HG02885 (cell line): ENCODE results near the gene NFATC1.

Experiments used
- ATAC-seq: cut with Tn5 transposase; IDR thresholded peaks from one replicate; pipeline ENCODE4 v1.9.1; 2021; ENCODE audit warnings: mild to moderate bottlenecking; ENCODE audit not compliant: unreplicated experiment, poor library complexity

Gene NFATC1

DNA sequence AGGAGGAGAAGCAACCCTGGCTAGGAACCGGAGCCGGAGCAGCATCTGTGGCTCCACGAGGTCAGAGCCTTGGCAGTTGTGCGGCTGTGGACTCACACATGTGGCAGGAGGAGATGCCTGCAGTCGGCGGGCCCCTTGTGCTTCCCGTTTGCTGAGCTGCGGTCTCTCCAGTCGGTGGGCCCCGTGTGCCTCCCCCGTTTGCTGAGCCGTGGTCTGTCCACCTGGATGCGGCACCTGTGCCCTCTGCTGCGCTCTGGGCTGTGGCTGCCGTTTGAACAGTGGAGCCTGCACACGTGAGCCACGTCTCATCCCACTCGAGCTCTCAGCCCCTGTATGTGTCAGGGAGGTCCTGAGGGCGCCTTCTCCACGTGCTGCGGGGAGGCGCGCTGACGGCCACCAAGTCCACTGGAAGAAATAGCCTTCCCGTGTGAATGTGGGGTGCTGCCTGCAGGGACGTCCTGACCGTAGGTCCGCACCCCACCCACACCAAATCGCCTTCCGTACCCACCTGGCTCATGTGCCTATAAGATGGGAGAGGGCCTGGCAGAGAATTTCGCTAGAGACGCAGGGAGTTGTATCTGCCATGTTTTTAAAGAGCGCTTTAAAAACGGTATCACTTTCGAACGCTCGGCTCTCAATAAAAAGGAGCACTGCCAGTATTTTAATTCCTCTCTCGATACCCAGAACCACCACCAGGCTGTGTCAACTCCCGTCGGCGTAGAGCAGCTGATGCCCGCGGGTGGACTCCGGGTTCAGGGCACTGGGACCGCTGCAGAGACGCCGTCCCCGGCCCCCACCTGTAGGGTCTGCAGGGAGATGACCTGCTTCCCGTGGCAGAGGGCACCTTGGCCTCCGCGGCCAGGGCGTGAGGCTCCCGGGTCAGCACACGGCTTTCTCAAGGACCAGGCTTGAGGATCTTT, 117.0 kb downstream of the NFATC1 start:
- no peak for ATAC-seq

DNA sequence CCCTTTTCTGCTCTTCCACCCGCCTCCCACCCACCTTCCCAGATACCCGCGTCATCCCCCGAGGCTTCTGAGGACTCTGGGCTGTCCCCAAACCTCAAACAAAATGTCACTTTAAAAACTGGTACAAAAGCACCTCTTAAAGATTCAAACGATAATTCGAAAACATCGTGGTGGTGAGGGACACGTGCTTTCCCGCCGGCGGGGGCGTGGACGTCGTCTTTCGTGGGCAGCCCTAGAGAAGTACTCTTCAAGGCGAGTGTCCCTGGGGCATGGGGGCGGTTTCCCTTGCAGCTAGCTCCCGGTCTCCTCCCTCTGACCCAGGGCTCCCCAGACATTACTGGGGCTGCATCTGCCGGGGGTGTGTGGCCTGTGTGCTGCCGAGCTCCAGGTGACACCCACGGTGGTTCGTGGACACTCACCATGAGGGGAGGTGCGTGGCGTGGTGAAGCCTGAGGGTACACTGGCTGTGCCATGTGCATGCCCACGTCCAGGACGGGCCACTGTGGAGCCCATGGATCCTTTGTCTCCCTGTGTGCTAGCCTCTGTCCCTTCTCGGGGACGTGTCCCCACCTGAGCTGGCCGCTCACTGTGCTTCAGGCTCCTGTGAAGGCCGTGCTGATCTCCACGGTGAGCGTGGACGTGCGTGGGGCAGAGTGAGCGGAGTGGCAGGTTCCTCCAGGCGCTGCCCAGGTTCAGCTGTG, 117.8 kb downstream of the NFATC1 start:
- ATAC-seq = no peak

DNA sequence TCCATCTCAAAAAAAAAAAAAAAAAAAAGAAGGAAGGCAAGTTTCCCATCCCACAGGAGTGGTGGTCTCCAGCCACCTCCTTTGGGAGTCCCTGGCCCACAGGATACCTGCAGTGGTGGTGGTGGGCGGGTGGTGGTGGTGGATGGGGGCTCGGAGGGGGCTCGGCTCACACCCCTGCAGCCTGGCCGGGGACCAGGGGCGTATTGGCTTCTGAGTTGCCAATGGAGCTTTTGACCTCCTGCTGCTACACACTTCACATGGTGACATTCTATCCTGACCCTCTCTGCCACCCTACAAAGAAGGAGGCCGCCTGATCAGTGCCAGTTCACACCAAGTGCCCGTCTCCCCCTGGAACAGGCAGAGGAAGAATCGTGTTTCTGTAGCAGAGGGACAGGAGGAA, 119.6 kb downstream of the NFATC1 start:
- ATAC-seq = no peak

DNA sequence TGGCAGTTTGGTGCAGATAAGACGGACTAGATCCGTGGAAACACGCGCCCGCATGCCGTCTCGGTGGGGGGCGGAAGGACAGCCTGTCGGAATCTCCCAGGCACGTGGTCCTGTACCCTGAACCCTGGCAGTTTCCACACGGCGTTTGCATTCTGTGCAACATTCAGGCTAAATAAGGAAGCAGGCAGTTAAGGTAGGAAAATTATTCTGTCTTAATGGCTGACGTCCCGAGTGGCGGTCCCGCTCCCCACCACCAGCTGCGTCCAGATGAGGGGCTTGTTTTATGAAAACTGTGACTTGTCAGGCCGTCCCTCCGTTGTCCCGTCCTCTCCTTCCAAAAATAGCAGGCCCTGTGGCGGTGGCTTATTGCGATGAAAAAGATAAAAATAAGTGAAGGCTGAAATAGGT, 120.2 kb downstream of the NFATC1 start:
- ATAC-seq = no peak

DNA sequence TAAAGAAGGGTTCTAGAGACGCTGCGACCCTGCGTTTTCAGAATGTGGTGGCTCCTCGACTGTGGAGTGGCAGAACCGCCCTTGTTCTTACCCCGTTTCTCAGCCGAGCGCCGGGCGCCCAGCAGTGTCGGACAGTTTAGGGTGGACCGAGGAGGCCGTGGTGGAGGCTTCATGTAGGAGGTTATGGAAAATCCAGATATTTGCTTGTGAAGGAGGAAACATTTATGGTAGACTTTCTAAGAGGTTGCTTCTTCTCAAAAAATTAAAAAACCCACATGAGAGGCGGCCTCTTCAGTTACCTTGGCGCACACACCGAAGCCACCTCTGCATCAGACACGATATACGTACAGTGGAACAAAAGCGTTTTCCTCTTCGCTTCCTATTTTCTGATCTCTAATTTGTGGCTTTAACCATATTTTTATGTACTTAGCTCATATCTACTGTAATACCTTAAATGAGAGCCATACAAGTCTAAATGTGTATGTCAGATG, 120.8 kb downstream of the NFATC1 start:
- ATAC-seq = no peak

DNA sequence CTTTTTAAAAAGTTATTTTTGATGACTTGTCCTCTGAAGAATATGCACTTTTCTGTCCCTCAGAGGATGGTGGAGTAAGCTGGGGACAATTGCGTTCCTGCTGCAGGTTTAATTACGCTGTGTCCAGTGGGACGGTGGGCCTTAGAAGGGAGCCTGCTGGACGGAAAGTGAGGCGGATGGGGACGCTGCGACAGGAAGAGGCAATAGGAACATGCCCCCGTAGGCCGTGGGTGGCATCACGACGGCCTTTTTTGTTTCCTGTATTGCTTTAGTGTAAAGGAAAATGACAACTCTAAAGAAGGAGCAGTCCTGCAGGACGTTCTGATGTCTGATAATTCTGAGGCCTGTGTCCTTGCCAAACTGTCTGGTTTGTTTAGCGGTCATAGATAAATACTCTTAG, 121.6 kb downstream of the NFATC1 start:
- ATAC-seq = no peak

DNA sequence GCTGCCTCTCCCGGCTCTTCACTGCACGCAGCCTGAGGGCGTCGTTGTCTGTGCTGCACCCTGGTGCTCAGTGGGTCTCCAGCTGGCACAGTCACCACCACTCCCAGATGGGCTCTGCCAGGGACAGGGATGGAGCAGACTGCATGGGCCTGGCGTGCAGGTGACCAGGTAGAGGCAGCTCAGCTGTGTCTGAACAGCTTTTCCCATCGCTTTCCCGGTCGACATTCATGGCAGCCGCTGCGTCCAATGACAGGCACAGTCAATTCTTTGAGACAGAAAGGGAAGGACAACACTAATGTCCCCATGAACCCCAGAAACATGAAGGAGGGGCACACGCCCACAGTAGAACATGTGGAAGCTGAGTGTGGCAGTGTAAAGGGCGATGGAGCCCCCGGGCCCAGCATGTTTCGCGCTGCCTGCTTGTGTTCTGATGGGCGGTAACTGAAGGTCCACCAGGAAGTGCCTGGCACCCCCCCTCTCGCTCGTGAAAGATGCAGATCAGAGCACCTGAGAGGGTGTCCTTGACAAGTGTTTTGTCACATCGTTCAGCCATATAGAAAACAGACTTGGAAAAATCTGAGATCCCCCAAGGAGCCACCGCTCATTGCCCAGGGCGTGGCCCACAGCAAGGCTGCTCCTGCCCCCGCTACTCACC, 122.4 kb downstream of the NFATC1 start:
- ATAC-seq = no peak

DNA sequence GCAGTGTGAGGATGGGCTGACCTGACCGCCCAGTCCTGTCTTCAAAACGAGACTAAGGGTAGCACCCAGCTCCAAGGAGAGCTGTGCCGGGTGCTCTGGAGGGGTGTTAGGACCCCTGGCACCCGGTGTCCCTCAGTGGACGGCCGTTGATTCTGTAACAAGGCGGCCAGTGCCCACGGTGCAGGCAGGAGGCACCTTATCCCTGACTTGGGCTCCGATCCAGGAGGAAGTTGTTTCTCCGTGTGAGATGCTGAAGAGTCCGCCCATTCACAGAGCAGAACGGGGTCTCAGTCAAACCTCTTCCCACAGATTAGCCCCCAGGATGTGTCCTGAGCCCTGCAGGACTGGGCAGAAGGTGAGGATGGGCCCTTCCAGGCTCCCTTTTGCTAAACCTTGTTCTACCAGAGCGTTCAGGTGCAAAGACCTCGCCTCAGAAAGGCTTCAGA, 123.0 kb downstream of the NFATC1 start:
- no peak for ATAC-seq

DNA sequence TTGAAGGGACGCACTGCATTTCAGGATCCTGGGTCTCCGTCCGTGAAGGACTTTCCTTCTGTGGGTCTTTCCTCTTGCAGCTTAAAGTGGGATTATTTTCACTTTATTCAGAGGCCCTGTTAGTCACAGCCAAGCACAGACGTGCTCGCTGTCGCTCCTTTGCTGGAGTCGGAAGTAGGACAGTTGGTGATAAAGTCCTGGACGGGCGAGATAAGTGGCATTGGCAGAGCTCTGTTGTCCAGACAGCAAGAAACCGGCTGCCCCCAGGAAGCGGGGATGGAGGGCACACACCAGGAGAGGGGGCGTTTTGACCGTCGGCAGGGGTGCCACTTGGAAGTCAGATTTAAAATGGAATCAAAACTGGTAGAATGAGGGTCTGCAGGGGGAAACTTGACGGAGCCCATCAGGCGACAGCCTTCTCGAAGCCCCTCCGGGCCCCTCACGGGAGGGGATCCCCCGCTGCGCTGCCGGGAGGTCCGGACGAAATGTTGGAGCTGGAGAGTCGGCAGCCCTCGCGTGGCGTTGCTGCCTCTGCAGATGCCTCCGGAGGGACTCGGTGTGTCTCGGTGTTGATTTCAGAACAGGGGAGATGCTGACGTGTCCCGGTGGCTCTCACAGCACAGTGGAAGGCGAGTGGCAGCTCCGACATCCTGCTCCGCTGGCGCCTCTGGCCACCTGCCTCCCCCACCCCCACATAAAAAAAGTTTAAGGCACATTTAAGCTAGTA, 124.2 kb downstream of the NFATC1 start:
- ATAC-seq = no peak

DNA sequence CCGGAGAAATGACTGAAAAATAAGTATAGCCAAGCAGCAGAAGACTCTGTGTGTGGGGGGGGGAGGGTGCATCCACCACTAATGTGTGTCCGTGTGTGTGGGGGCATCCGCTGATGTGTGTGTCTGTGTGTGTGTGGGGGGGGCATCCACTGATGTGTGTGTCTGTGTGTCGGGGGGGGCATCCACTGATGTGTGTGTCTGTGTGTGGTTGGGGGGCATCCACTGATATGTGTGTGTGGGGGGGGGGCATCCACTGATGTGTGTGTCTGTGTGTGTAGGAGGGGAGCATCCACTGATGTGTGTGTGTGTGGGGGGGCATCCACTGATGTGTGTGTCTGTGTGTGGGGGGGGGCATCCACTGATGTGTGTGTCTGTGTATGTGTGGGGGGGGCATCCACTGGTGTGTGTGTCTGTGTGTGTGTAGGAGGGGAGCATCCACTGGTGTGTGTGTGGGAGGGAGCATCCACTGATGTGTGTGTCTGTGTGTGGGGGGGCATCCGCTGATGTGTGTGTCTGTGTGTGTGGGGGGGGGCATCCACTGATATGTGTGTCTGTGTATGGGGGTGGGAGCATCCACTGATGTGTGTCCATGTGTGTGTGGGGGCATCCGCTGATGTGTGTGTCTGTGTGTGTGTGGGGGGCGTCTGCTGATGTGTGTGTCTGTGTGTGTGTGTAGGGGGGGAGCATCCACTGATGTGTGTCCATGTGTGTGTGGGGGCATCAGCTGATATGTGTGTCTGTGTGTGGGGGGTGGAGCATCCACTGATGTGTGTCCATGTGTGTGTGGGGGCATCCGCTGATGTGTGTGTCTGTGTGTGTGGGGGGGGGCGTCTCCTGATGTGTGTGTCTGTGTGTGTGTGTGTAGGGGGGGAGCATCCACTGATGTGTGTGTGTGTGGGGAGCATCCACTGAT, 125.0 kb downstream of the NFATC1 start:
- no peak for ATAC-seq

DNA sequence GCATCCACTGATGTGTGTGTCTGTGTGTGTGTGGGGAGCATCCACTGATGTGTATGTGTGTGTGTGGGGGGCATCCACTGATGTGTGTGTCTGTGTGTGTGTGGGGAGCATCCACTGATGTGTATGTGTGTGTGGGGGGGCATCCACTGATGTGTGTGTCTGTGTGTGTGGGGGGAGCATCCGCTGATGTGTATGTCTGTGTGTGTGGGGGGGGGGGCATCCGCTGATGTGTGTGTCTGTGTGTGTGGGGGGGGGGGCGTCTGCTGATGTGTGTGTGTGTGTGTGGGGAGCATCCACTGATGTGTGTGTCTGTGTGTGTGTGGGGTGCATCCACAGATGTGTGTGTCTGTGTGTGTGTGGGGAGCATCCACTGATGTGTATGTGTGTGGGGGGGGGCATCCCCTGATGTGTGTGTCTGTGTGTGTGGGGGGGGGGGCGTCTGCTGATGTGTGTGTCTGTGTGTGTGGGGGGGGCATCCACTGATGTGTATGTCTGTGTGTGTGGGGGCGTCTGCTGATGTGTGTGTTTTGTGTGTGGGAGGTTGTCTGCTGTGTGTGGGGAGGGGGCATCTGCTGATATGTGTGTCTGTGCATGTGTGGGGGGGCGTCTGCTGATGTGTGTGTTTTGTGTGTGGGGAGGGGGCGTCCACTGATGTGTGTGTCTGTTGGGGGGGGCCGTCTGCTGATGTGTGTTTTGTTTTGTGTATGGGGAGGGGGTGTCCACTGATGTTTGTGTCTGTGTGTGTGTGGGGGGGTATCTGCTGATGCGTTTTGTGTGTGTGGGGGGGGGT, 125.9 kb downstream of the NFATC1 start:
- ATAC-seq = no peak

DNA sequence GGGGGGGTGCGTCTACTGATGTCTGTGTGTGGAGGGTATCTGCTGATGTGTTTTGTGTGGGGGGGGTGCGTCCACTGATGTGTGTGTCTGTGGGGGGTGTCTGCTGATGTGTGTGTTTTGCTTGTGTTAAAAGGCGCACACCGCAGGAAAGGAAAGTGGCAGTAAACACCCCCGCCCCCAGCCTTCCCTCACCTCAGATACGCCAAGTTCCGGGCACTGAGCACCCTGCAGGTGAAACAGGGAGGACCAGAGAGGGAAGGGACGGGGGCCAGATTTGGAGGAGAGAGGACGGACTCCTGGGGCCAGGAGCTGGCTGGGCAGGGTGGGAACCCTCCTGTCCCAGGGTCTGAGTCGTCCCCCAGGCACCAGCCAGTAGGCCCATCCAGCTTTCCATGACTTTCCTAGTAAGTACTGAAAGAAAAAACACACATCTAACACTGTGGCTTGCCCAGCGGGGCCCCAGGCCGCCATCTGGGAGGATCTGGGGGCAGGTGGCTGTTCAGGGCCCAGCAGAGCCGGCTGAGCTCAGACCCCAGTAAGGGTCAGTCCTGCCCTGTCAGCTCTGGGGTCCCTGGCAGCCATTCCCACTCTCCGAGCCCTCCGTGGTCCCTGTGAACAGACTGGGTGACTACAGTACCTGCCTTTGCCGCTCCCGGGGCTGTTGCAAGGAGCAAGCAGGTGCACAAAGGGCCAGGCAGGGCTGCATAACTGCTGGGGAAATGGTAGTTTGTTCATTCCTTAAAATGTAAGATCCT, 126.9 kb downstream of the NFATC1 start:
- peak; percentile 17 for ATAC-seq

DNA sequence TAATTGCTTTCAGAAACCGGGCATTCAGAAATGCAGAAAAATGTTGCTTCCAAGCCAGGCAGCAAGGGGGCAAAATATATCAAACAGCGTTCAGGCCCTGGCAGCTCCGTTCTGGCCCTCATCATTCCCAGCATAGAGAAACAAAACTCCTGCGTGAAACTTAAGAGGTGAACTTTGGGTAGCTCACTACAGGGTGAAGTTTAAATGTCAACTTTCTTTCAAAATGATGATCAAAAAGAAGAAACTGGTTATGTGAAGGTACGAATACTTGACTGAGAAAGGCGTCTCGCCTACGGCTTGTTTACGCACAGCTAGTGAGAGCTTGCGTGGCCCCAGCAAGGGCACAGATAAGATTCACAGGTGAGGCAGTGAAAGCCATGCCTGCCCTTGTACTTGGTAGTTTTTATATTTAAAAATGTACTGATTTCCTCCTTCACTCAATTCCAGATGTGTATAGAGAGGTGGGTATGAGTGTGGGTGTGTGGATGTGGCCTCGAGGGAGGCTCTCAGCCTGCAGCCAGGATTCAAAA, 127.5 kb downstream of the NFATC1 start:
- ATAC-seq = peak; percentile 59

DNA sequence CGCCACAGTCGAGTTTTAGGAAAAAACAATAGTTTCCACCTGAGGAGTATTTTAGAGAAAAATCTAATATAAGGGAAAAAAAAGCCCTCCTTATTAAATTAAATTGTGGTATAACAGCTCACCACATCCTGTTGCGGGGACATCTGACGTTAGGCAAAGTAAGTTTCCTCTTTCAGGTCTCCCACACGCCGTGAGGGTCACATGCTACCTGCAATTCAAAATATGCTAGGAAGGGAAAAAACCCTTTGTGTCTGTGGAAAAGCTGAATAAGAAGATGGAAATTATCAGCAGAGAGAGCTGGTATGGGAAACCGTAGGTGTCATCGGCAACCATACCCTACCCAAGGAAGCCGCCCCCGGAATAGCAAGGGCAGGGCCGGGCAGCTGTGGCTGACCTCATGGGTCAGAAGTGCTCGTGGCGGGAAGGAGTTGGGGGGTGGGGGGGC, 128.0 kb downstream of the NFATC1 start:
- ATAC-seq = peak; percentile 70

DNA sequence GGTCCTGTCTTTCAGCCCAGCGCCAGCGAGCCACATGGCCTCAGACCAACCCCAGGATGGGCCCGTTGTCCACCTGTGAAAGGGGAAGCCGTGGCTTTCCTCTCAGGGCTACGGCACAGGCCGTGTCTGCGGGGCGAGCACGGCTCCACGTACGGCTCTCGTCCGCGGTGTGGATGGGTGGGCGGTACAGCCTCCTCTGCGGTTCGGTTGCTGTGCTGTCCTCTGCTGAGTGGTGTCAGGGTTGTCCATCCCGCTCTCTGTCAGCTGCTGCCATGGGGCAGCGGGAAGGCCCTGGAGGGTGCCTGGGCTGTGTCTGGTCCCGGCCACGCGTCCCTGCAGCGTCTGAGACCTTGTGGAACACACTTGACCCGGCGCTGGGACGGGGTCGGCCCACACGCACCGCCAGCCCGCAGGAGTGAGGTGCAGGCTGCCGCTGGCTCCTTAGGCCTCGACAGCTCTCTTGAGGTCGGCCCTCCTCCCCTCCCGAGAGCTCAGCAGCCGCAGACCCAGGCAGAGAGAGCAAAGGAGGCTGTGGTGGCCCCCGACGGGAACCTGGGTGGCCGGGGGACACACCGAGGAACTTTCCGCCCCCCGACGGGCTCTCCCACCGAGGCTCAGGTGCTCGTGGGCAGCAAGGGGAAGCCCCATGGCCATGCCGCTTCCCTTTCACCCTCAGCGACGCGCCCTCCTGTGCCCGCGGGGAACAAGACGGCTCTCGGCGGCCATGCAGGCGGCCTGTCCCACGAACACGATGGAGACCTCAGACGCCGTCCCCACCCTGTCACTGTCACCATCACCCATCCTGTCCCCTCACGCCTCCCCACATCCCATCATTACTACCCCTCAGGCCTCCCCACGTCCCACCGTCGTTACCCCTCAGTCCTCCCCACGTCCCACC, 128.7 kb downstream of the NFATC1 start:
- peak; percentile 33 for ATAC-seq
